GM12801 (cell line): ENCODE measurements around the gene WDR48.

Source experiments
- TF ChIP-seq, protein P1 (sequence below): IDR thresholded peaks from one replicate; pipeline ENCODE4 v1.5.1; 2011; ENCODE audit warnings: control low read depth; ENCODE audit not compliant: insufficient read length; ENCODE audit errors: extremely low read depth

The WDR48 gene

GRCh38 chr3:39065197-39065596 lies 13.4 kb downstream of the WDR48 start:
- TF ChIP-seq, protein P1, sequence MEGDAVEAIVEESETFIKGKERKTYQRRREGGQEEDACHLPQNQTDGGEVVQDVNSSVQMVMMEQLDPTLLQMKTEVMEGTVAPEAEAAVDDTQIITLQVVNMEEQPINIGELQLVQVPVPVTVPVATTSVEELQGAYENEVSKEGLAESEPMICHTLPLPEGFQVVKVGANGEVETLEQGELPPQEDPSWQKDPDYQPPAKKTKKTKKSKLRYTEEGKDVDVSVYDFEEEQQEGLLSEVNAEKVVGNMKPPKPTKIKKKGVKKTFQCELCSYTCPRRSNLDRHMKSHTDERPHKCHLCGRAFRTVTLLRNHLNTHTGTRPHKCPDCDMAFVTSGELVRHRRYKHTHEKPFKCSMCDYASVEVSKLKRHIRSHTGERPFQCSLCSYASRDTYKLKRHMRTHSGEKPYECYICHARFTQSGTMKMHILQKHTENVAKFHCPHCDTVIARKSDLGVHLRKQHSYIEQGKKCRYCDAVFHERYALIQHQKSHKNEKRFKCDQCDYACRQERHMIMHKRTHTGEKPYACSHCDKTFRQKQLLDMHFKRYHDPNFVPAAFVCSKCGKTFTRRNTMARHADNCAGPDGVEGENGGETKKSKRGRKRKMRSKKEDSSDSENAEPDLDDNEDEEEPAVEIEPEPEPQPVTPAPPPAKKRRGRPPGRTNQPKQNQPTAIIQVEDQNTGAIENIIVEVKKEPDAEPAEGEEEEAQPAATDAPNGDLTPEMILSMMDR = no peak

DNA sequence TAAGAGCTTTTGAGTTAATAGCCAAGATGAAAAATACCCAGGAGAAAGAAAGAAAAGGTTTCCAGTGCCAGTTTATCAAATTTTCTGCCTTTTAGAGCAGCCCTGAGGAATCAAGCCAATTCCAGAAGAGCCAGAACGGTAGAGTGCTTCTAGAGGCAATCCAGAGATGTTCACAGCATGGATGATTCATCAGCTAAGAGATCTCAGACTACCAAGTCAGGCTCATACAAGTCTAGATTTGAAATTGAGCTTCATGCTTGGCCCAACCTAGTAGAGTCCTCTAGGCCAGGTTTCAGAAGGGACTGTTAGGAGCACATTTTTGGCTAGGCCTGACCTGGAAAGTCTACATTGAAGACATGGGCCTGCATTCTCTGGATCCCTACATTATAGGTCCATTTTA lies 15.5 kb downstream of the WDR48 start:
- TF ChIP-seq, protein P1 = no peak

- TF ChIP-seq, protein P1 = no peak
These were observed 16.7 kb downstream of the WDR48 start for GRCh38 chr3:39068556-39068955.

DNA sequence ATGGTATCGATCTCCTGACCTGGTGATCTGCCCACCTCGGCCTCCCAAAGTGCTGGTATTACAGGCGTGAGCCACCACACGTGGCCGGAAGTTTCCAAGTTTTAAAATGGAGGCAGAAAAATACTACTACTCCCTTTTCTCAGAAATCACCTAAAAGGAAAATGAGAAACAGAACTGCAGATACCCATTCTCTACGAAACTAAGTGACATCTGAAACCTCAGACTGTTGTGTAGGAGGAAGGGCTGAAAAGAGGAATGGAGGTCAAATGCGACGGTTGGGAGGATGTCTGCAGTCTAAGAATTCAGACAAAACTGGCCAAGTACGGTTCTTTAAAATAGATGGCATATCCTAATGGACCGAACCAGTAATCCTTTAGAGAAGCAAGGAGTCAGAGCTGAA lies 24.1 kb downstream of the WDR48 start:
- TF ChIP-seq, protein P1 = no peak

GRCh38 chr3:39079530-39079929 lies 27.7 kb downstream of the WDR48 start:
- TF ChIP-seq, protein P1 = no peak

DNA sequence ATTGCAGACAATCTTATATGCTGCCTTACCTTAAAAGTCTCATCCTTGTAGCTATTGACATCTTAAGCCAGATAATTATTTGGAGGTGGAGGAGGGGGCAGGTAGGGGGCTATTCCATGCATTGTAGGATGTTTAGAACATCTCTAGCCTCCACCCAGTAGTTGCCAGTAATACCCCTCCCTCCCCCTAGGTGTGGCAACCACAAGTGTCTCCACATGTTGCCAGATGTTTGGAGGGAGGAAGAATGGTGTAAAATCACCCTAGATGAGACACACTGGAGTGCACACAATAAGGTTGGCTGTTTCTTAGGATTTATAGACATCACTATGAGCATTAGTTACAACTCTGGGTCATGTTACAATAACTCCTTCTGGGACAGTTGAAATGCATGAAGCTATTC lies 28.2 kb downstream of the WDR48 start:
- TF ChIP-seq, protein P1 = no peak

- TF ChIP-seq, protein P1 = no peak
These were observed 31.0 kb downstream of the WDR48 start for GRCh38 chr3:39082666-39083313.
